ENCODE measurements around the gene FKBP2.
A peak's percentile ranks its signal among the peaks of the same experiment; 100 is the strongest.

DNA sequence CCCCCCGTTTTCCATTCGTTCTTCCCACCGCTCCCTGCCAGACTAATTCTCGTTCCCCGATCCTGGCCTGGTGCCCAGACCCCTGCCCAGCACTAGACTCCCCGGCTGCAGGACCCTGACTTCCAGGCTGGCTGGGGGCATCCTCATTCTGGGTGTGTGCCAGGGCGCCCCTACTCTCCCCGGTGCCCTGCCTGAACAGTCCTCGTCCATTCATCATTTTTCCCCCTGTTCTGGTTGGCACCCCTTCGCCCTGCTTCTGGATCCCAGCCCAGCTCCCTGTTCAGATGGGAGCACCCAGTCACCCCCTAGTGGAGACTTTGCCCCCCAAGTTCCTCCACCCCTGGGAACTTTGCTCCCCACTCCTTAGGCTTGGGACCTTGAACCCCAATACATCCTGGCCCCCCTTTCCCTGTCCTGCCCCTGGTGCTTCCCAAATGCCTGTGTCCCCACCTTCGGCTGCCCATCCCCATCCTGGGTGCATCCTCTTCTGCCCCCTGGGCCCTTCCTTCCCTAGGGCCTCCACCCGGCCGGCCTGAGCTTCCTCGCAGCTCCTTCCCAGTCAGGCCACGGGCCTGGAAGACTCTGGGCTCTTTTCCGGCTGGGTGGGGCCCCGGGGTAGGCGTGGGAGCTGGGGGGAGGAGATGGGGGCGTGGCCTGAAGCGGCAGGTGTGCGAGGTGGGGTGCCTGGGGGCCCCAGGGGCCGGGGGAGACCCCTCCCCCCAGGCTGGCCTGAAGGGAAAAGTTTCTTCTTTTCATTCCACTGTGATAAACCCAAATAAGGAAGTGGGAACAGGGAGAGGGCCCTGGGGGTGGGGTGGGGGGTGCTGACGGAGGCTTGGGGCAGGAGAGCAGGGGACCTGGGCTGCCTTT, 11.3 kb downstream of the FKBP2 start:
- no peak for TF ChIP-seq POLR2A (IDR thresholded peaks at IDR 0.05)
- TF ChIP-seq CTCF (IDR thresholded peaks at IDR 0.05 in 4 of 5, conservative IDR thresholded peaks at IDR 0.05 in 1 of 5): peak in 1 of 5 experiments; percentile 33

All from gastrocnemius medialis (tissue), 4 donors.